NT2/D1 (cell line): ENCODE results near the gene ATXN1.

Experiments used
- SUZ12 ChIP-seq: IDR thresholded peaks from 2 replicates; pipeline ENCODE4 v1.6.1; 2011; ENCODE audit not compliant: insufficient read length, insufficient read depth; ENCODE audit errors: extremely low read depth
- YY1 ChIP-seq: IDR thresholded peaks from 2 replicates; pipeline ENCODE4 v1.6.1; 2011; ENCODE audit not compliant: insufficient read length, insufficient read depth
- ZNF274 ChIP-seq: IDR thresholded peaks from 2 replicates; pipeline ENCODE4 v1.6.1; 2011; ENCODE audit warnings: mild to moderate bottlenecking, low read depth, low read length

DNA sequence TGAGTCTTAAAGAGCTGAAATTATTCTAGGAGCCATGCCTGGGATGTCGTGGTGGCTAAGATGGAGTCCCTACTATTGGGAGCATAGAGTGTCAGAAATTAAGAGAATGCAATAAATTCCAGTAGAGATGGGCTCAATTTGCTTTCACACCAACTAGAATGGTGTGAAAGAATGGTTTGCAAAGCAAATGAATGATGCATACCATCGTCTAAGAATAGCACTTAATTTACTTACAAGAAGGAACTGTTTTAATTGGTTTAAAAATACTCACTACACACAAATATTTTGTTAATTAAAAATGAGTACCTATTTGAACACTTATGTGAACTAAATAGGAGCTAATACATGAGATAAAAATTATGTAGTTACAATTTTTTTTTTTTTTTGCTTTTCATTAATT, 390.3 kb downstream of the ATXN1 start:
- TF ChIP-seq ZNF274 (no peak), SUZ12 (no peak), YY1 (no peak)
